HepG2 (cell line): ENCODE measurements around the gene TRIM7. TPM values are rescaled to one million over a fixed set of nuclear protein-coding genes. Genes with fewer than 3 reads are reported as not detected.

Experiments
- ARID2 ChIP-seq: sonication (generic); formaldehyde crosslinking; IDR thresholded peaks from 2 replicates; pipeline ENCODE4 v1.8.1; 2022; ENCODE audit warnings: mild to moderate bottlenecking, missing genetic modification reagents, borderline replicate concordance
- ELF3 ChIP-seq: IDR thresholded peaks from 2 replicates; pipeline ENCODE4 v1.6.1; 2016; ENCODE audit warnings: missing genetic modification reagents, missing compliant biosample characterization
- HMGXB3 ChIP-seq: sonication (generic); formaldehyde crosslinking; IDR thresholded peaks from 2 replicates; pipeline ENCODE4 v1.4.0; 2020; ENCODE audit warnings: missing genetic modification reagents, borderline replicate concordance
- HOXA9 ChIP-seq: sonication (generic); formaldehyde crosslinking; IDR thresholded peaks from 2 replicates; pipeline ENCODE4 v1.8.1; 2022; ENCODE audit warnings: missing genetic modification reagents, mild to moderate bottlenecking, moderate library complexity, borderline replicate concordance
- KLF15 ChIP-seq: sonication (generic); formaldehyde crosslinking; IDR thresholded peaks from 2 replicates; pipeline ENCODE4 v1.8.1; 2023; ENCODE audit warnings: borderline replicate concordance, mild to moderate bottlenecking, inconsistent platforms, missing genetic modification reagents, mixed read lengths
- KLF9 ChIP-seq: IDR thresholded peaks from 2 replicates; pipeline ENCODE4 v1.6.1; 2016; ENCODE audit warnings: low read depth
- MYPOP ChIP-seq: sonication (generic); formaldehyde crosslinking; IDR thresholded peaks from 2 replicates; pipeline ENCODE4 v1.8.1; 2023; ENCODE audit warnings: mild to moderate bottlenecking, moderate library complexity, missing genetic modification reagents
- PBX3 ChIP-seq: sonication (generic); formaldehyde crosslinking; IDR thresholded peaks from 2 replicates; pipeline ENCODE4 v1.8.1; 2023; ENCODE audit warnings: missing genetic modification reagents, inconsistent platforms, borderline replicate concordance
- POLR2A ChIP-seq, 2 experiments: IDR thresholded peaks; 2 replicates each; pipeline ENCODE4 v1.6.1; 2011; ENCODE audit warnings: low read depth in 2 of 2, low read length in 2 of 2, mild to moderate bottlenecking in 1 of 2, moderate library complexity in 1 of 2; ENCODE audit not compliant: insufficient read depth in 1 of 2
- ZNF136 ChIP-seq: sonication (generic); formaldehyde crosslinking; IDR thresholded peaks from 2 replicates; pipeline ENCODE4 v1.8.1; 2022; ENCODE audit warnings: low read depth, mild to moderate bottlenecking, moderate library complexity, missing genetic modification reagents
- ZNF407 ChIP-seq: sonication (generic); formaldehyde crosslinking; IDR thresholded peaks from one replicate; pipeline ENCODE4 v1.5.1; 2020; ENCODE audit warnings: mild to moderate bottlenecking, missing genetic modification reagents; ENCODE audit errors: not compliant biosample characterization
- ZNF605 ChIP-seq: sonication (generic); formaldehyde crosslinking; IDR thresholded peaks from 2 replicates; pipeline ENCODE4 v1.8.0; 2022; ENCODE audit warnings: mild to moderate bottlenecking, missing genetic modification reagents
- ZNF709 ChIP-seq: sonication (generic); formaldehyde crosslinking; IDR thresholded peaks from 2 replicates; pipeline ENCODE4 v1.5.0; 2020; ENCODE audit warnings: mild to moderate bottlenecking, missing genetic modification reagents
- ZNF781 ChIP-seq: sonication (generic); formaldehyde crosslinking; IDR thresholded peaks from 2 replicates; pipeline ENCODE4 v1.5.1; 2020; ENCODE audit warnings: borderline replicate concordance, mild to moderate bottlenecking, missing genetic modification reagents; ENCODE audit errors: not compliant biosample characterization
- polyA plus RNA-seq, 8 experiments: library from polyadenylated mRNA; depleted of rRNA in 3 of 8; stranded (reverse) in 7 of 8; unstranded in 1 of 8; fragments of >200 nt; fragmentation: Illumina TruSeq in 4 of 8; extraction: Trizol in 4 of 8; gene quantifications; 2 replicates each; pipeline versions ENCODE4 v1.2.1 to v1.2.3, GENCODE V29; 2011 to 2016; ENCODE audit warnings: low read depth in 4 of 8, missing spikeins in 1 of 8, mixed read lengths in 1 of 8; ENCODE audit not compliant: insufficient read depth in 1 of 8
- total RNA-seq, 5 experiments: library from RNA; depleted of rRNA; stranded (reverse); fragments of >200 nt; fragmentation: Illumina TruSeq; extraction: Trizol; gene quantifications; 2 replicates each; pipeline ENCODE4 v1.2.3, GENCODE V29; 2016; ENCODE audit warnings: low read depth in 1 of 5

TRIM7 gene
- total and polyA plus RNA-seq, 2 of the 13 experiments (the other 11 are each of a cell fraction or from before 2014, with no cell fraction given), result 0.13 TPM; not detected in 1

GRCh38 chr5:181189363-181189961, 15.5 kb downstream of the TRIM7 start (continued):
- TF ChIP-seq ZNF407 (CRISPR knock-in tag) (peak; percentile 0), PBX3 (CRISPR knock-in tag) (no peak), ZNF136 (CRISPR knock-in tag) (no peak), ZNF709 (CRISPR knock-in tag) (0 out of 2 replicates have a peak, but pooled peaks have one; percentile 21), KLF15 (CRISPR knock-in tag) (no peak), KLF9 (CRISPR knock-in tag) (no peak), HOXA9 (CRISPR knock-in tag) (peak; percentile 39; the same call in 1 of the 2 replicates), ZNF605 (CRISPR knock-in tag) (no peak), ZNF781 (no peak), MYPOP (CRISPR knock-in tag) (no peak), ELF3 (CRISPR knock-in tag) (no peak), POLR2A (IDR thresholded peaks at IDR 0.05; ENCODE audit: insufficient read depth in 1 of 2, low read depth in 2 of 2, low read length in 2 of 2) (no peak), HMGXB3 (CRISPR knock-in tag) (no peak), ARID2 (CRISPR knock-in tag) (no peak)
